ENCODE results near the gene MTAP. TPM values are rescaled to one million over a fixed set of nuclear protein-coding genes. Genes with fewer than 3 reads are reported as not detected.

The MTAP gene
- total RNA-seq, result 39.6 and 61.8 TPM in 2 replicates

GRCh38 chr9:21802418-21803000 is at the start of gene MTAP:
Gene MTAP (plus strand): TSS chr9:21802636. CDS start chr9:21802749, 113 bp downstream.

Other genes with a start within 250 kb of the MTAP start
- gene CDKN2A, start 191.8 kb downstream of the MTAP start, total RNA-seq, result 8.5 and 8.9 TPM in 2 replicates
- 4.1 and 4.9 TPM in 2 replicates for gene CDKN2B-AS1, start 192.2 kb downstream of the MTAP start, total RNA-seq
- 12.0 and 24.9 TPM in 2 replicates for gene CDKN2B, start 206.7 kb downstream of the MTAP start, total RNA-seq

All from uterine smooth muscle cell (primary cell).